ENCODE measurements around the gene STRN4. TPM values are rescaled to one million over a fixed set of nuclear protein-coding genes. Genes with fewer than 3 reads are reported as not detected.

STRN4 gene
- total and polyA plus RNA-seq, 2 donors (not counting 1 experiment from before 2014, with no cell fraction given) = 33.7 to 56.0 TPM

DNA sequence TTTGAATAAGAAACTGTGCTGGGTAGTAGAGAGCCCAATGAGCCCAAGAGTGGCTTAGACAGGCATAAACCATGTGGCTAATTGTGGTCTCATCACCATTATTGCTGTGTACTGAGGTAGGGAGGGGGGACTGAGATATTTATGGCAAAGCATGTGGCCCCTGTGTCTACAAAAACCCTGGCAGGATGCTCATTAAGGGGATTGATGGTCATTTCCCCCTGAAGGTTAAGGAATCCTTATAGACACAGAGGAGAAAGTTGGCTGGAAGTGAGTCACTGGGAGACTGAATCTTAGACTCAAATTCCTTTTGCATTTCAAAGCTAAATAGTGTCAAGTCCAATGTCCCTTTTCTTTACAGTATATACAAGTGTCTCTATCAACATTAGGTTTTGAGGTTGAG lies 75.4 kb downstream of the STRN4 start:
- H4K20me1 ChIP-seq (ENCODE audit: control insufficient read depth, extremely low read depth, insufficient read depth, low read length) = no peaks in the 10 kb centered on the region
- no peak overlapping the region for H3K9ac ChIP-seq (ENCODE audit: insufficient read depth, low read length)
- H3K4me2 ChIP-seq (ENCODE audit: extremely low read depth, insufficient read depth, low read length) = no peak overlapping the region

More for the DNA sequence above, 75.4 kb downstream of the STRN4 start:
- Histone ChIP-seq H3K4me1 (ENCODE audit: control insufficient read depth, extremely low read depth, insufficient read depth, low read length) (peaks cover 3% of the 10 kb centered on the region), H3K27me3 (ENCODE audit: control insufficient read depth, insufficient read depth, low read length) (no peaks in the 10 kb centered on the region), H3K36me3 (ENCODE audit: control insufficient read depth, insufficient read depth, low read length) (peaks cover 7% of the 10 kb centered on the region), H2AFZ (ENCODE audit: low read length) (no peak overlapping the region), H3K27ac (ENCODE audit: insufficient read depth, low read length) (no peak overlapping the region), H3K4me3 (replicated peaks in 1 of 4; ENCODE audit: control extremely low read depth in 1 of 4, insufficient read depth in 1 of 4, low read depth in 3 of 4, low read length in 4 of 4) (no peak overlapping the region), H3K79me2 (ENCODE audit: control insufficient read depth, insufficient read depth, low read length) (no peaks in the 10 kb centered on the region), H3K9me3 (ENCODE audit: control insufficient read depth, insufficient read depth, low read depth, low read length) (no peaks in the 10 kb centered on the region)
- peak in 1 of 2 donors; percentile 62 for DNase-seq (ENCODE audit: low read depth in 2 of 2)
- TF ChIP-seq EZH2 (IDR thresholded peaks at IDR 0.05; ENCODE audit: low read length, missing control alignments) = no peak
- TF ChIP-seq, protein P1, sequence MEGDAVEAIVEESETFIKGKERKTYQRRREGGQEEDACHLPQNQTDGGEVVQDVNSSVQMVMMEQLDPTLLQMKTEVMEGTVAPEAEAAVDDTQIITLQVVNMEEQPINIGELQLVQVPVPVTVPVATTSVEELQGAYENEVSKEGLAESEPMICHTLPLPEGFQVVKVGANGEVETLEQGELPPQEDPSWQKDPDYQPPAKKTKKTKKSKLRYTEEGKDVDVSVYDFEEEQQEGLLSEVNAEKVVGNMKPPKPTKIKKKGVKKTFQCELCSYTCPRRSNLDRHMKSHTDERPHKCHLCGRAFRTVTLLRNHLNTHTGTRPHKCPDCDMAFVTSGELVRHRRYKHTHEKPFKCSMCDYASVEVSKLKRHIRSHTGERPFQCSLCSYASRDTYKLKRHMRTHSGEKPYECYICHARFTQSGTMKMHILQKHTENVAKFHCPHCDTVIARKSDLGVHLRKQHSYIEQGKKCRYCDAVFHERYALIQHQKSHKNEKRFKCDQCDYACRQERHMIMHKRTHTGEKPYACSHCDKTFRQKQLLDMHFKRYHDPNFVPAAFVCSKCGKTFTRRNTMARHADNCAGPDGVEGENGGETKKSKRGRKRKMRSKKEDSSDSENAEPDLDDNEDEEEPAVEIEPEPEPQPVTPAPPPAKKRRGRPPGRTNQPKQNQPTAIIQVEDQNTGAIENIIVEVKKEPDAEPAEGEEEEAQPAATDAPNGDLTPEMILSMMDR (conservative IDR thresholded peaks at IDR 0.05 in 1 of 2, IDR thresholded peaks at IDR 0.05 in 1 of 2; ENCODE audit: low read depth in 1 of 2, low read length in 2 of 2) = no peak

Other genes with a start within 250 kb of the STRN4 start
- gene CALM3, start 145.1 kb downstream of the STRN4 start, total RNA-seq = 92.5 and 160 TPM in 2 replicates
- gene CALM3, start 145.1 kb downstream of the STRN4 start, polyA plus RNA-seq = 901 and 1,408 TPM in 2 replicates
- gene PTGIR, start 121.4 kb downstream of the STRN4 start, total RNA-seq = 10.3 and 16.5 TPM in 2 replicates
- 8.4 and 27.8 TPM in 2 replicates for gene PTGIR, start 121.4 kb downstream of the STRN4 start, polyA plus RNA-seq
- gene GNG8, start 110.2 kb downstream of the STRN4 start, total RNA-seq = not detected in 2 replicates
- gene GNG8, start 110.2 kb downstream of the STRN4 start, polyA plus RNA-seq = not detected in 2 replicates
- 4.1 and 5.6 TPM in 2 replicates for gene DACT3, start 85.3 kb downstream of the STRN4 start, total RNA-seq
- 9.3 and 11.5 TPM in 2 replicates for gene DACT3, start 85.3 kb downstream of the STRN4 start, polyA plus RNA-seq
- gene PRKD2, start 29.3 kb downstream of the STRN4 start, total RNA-seq = 8.2 and 11.6 TPM in 2 replicates
- gene PRKD2, start 29.3 kb downstream of the STRN4 start, polyA plus RNA-seq = 8.1 and 10.8 TPM in 2 replicates
- gene FKRP, start 393 bp downstream of the STRN4 start, total RNA-seq = 9.8 and 12.2 TPM in 2 replicates
- gene FKRP, start 393 bp downstream of the STRN4 start, polyA plus RNA-seq = 11.8 and 15.1 TPM in 2 replicates
- 171 and 281 TPM in 2 replicates for gene SLC1A5, start 42.1 kb upstream of the STRN4 start, total RNA-seq
- gene SLC1A5, start 42.1 kb upstream of the STRN4 start, polyA plus RNA-seq = 107 and 114 TPM in 2 replicates
- gene AP2S1, start 104.4 kb upstream of the STRN4 start, total RNA-seq = 111 and 143 TPM in 2 replicates
- 201 and 233 TPM in 2 replicates for gene AP2S1, start 104.4 kb upstream of the STRN4 start, polyA plus RNA-seq
- 37.5 and 47.6 TPM in 2 replicates for gene ARHGAP35, start 114.5 kb upstream of the STRN4 start, total RNA-seq
- gene ARHGAP35, start 114.5 kb upstream of the STRN4 start, polyA plus RNA-seq = 26.0 and 27.9 TPM in 2 replicates

Data from fibroblast of lung (primary cell).